DLD1 (cell line): Measurements from ENCODE around the gene PTCSC3.

Experiments
- in situ Hi-C: cut with HindIII; loops from 2 replicates; pipeline ENCODE4 v1.10.0; 2017; ENCODE audit warnings: low sequenced_read_pairs

Gene PTCSC3

DNA sequence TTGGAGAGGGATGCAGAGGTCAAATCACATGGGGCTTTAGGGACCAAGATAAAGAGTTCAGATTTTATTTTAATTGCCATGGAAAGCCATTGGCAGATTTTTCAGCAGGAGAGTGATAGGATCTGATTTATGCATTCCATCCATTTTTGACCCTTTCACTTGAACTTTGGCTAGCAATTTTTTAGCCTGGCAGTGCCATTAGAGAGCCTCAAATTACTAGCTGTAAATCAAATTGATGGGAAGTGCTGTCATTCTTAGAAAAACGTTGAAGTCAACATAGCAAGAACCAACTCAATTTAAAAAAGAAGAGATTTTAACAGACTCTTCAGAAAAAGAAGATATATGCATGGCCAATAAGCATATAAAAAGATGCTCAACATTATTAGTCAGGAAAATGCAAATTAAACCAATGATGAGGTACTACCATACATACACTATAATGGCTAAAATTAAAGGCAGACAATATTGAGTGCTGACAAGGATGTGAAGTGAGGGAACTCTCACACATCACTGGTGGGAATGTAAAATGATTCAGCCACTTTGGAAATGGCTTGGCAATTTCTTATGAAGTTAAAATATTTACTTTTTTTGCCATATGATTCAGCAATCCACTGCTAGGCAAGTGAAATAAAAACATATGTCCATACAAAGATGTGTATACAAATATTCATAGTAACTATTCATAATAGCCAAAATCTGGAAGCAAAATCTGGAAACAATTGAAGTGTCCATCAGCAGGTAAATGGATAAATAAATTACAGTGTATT lies 89.7 kb downstream of the PTCSC3 start:
- in situ Hi-C loops = no loop called here

GRCh38 chr14:36085861-36086260 lies 90.7 kb downstream of the PTCSC3 start:
- in situ Hi-C loops = no loop called here
